Astrocyte (in vitro differentiated cells and primary cell): ENCODE data around the gene RPS6KA2. TPM values are rescaled to one million over a fixed set of nuclear protein-coding genes. Genes with fewer than 3 reads are reported as not detected.

Experiments
- DNase-seq: peaks from one replicate; pipeline ENCODE4 v3.0.0-alpha.2; 2010; ENCODE audit warnings: low read depth
- FAIRE-seq: peaks from 2 replicates; lab custom pipeline; 2011; peaks lifted over from hg19 to GRCh38; lab: Jason Lieb, UNC
- H2AFZ ChIP-seq: 2 replicates; pipeline ENCODE4 v1.6.0; 2012; ENCODE audit warnings: low read depth, low read length, inconsistent platforms
- H3K27ac ChIP-seq: 2 replicates; pipeline ENCODE4 v1.5.1; 2011; ENCODE audit warnings: low read depth, low read length, inconsistent platforms
- H3K27me3 ChIP-seq: 2 replicates; pipeline ENCODE4 v1.6.0; 2011; ENCODE audit warnings: low read length, inconsistent platforms; ENCODE audit not compliant: insufficient read depth
- H3K36me3 ChIP-seq: 2 replicates; pipeline ENCODE4 v1.5.1; 2011; ENCODE audit warnings: low read length, inconsistent platforms; ENCODE audit not compliant: insufficient read depth
- H3K4me1 ChIP-seq: 2 replicates; pipeline ENCODE4 v1.5.1; 2011; ENCODE audit warnings: low read length, inconsistent platforms; ENCODE audit not compliant: insufficient read depth
- H3K4me2 ChIP-seq: 2 replicates; pipeline ENCODE4 v1.6.0; 2012; ENCODE audit warnings: low read length, inconsistent platforms
- H3K4me3 ChIP-seq: 2 replicates; pipeline ENCODE4 v1.5.1; 2011; ENCODE audit warnings: low read depth, mild to moderate bottlenecking, low read length, inconsistent platforms; ENCODE audit not compliant: insufficient read depth
- H3K79me2 ChIP-seq: 2 replicates; pipeline ENCODE4 v1.6.0; 2012; ENCODE audit warnings: mild to moderate bottlenecking, low read length, inconsistent platforms; ENCODE audit not compliant: insufficient read depth
- H3K9ac ChIP-seq: 2 replicates; pipeline ENCODE4 v1.6.0; 2012; ENCODE audit warnings: mild to moderate bottlenecking, low read length, inconsistent platforms
- H3K9me3 ChIP-seq: 2 replicates; pipeline ENCODE4 v1.5.1; 2012; ENCODE audit warnings: low read depth, mild to moderate bottlenecking, low read length, inconsistent platforms; ENCODE audit not compliant: insufficient read depth
- H4K20me1 ChIP-seq: 2 replicates; pipeline ENCODE4 v1.6.0; 2012; ENCODE audit warnings: low read length, inconsistent platforms; ENCODE audit not compliant: insufficient read depth
- H3K27ac Mint-ChIP-seq: one replicate; pipeline ENCODE4 v1.8.0; 2021; ENCODE audit warnings: mild to moderate bottlenecking, mixed read lengths; ENCODE audit not compliant: unreplicated experiment
- H3K27me3 Mint-ChIP-seq: one replicate; pipeline ENCODE4 v1.8.0; 2021; ENCODE audit warnings: low read depth, mixed read lengths; ENCODE audit not compliant: unreplicated experiment
- H3K36me3 Mint-ChIP-seq: one replicate; pipeline ENCODE4 v1.8.0; 2021; ENCODE audit warnings: low read depth, mixed read lengths; ENCODE audit not compliant: unreplicated experiment
- H3K4me1 Mint-ChIP-seq: one replicate; pipeline ENCODE4 v1.8.0; 2021; ENCODE audit warnings: low read depth, mixed read lengths; ENCODE audit not compliant: unreplicated experiment
- H3K4me3 Mint-ChIP-seq: one replicate; pipeline ENCODE4 v1.8.0; 2021; ENCODE audit warnings: mild to moderate bottlenecking, moderate library complexity, mixed read lengths; ENCODE audit not compliant: unreplicated experiment
- H3K9me3 Mint-ChIP-seq: one replicate; pipeline ENCODE4 v1.8.0; 2021; ENCODE audit warnings: mild to moderate bottlenecking, mixed read lengths; ENCODE audit not compliant: unreplicated experiment
- CTCF ChIP-seq: IDR thresholded peaks from 2 replicates; pipeline ENCODE4 v1.5.1; 2011; ENCODE audit warnings: low read depth, mild to moderate bottlenecking, inconsistent platforms, low read length, moderate library complexity; ENCODE audit not compliant: insufficient read depth
- EZH2 ChIP-seq: IDR thresholded peaks from 2 replicates; pipeline ENCODE4 v1.6.1; 2012; ENCODE audit warnings: mild to moderate bottlenecking, low read length, inconsistent platforms; ENCODE audit not compliant: insufficient read depth
- total RNA-seq: library from RNA; stranded (reverse); gene quantifications from 2 replicates; pipeline ENCODE4 v1.2.1, GENCODE V29; 2021

RPS6KA2 gene
- total RNA-seq, 1 donor from 2014 or later: 33.5 TPM

GRCh38 chr6:166570929-166571713, 55.9 kb downstream of the RPS6KA2 start:
- Histone ChIP-seq H3K4me2 (peak overlapping the region; percentile 56), H3K36me3 (no peaks in the 10 kb centered on the region), H2AFZ (peak overlapping the region; percentile 20), H3K27ac (peak overlapping the region; percentile 43), H3K9ac (peak overlapping the region; percentile 36), H4K20me1 (peaks cover 15% of the 10 kb centered on the region), H3K4me1 (peaks cover 35% of the 10 kb centered on the region), H3K9me3 (no peaks in the 10 kb centered on the region), H3K79me2 (peaks cover 51% of the 10 kb centered on the region), H3K4me3 (no peak overlapping the region), H3K27me3 (no peaks in the 10 kb centered on the region)
- no peak overlapping the region for H3K4me3 Mint-ChIP-seq
- no peak for DNase-seq
- H3K27me3 Mint-ChIP-seq: no peaks in the 10 kb centered on the region
- TF ChIP-seq CTCF: no peak
- TF ChIP-seq EZH2: no peak
- no peaks in the 10 kb centered on the region for H3K36me3 Mint-ChIP-seq
- FAIRE-seq: no peak
- H3K27ac Mint-ChIP-seq: no peak overlapping the region
- peaks cover 28% of the 10 kb centered on the region for H3K4me1 Mint-ChIP-seq
- H3K9me3 Mint-ChIP-seq: peaks cover 1% of the 10 kb centered on the region

DNA sequence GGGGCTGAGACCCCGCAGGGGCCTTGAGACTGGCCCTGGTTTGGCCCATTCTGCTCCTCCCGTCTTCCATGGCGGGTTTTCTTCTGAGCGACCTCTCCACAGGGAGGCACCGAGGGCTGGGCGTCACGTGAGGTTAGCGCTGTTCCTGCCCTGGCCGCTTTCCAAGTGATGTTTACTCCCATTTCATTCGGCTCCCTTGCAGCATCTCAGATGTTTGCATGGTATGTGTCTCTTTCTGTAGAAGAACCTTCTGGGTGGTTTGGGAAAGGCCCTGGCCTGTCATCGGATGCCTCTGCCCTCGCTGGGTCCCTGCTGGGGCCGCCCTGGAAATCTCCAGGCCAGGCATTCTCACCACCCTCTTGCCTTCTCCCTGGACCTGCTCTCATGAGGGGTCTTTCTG, 57.8 kb downstream of the RPS6KA2 start:
- H3K36me3 Mint-ChIP-seq: peaks cover 5% of the 10 kb centered on the region
- H3K9me3 Mint-ChIP-seq: no peaks in the 10 kb centered on the region
- TF ChIP-seq EZH2 (no peak), CTCF (no peak)
- peaks cover 37% of the 10 kb centered on the region for H3K4me1 ChIP-seq
- no peaks in the 10 kb centered on the region for H3K27me3 Mint-ChIP-seq
- no peaks in the 10 kb centered on the region for H3K36me3 ChIP-seq
- no peak for FAIRE-seq
- H3K27ac Mint-ChIP-seq: no peak overlapping the region
- no peak overlapping the region for H3K27ac ChIP-seq
- no peak overlapping the region for H3K4me3 ChIP-seq
- H4K20me1 ChIP-seq: peaks cover 21% of the 10 kb centered on the region
- H3K9ac ChIP-seq: no peak overlapping the region
- H3K79me2 ChIP-seq: peaks cover 54% of the 10 kb centered on the region
- peaks cover 28% of the 10 kb centered on the region for H3K4me1 Mint-ChIP-seq
- no peak for DNase-seq
- H3K4me3 Mint-ChIP-seq: no peak overlapping the region
- H3K9me3 ChIP-seq: no peaks in the 10 kb centered on the region
- no peak overlapping the region for H3K4me2 ChIP-seq
- no peaks in the 10 kb centered on the region for H3K27me3 ChIP-seq
- no peak overlapping the region for H2AFZ ChIP-seq

DNA sequence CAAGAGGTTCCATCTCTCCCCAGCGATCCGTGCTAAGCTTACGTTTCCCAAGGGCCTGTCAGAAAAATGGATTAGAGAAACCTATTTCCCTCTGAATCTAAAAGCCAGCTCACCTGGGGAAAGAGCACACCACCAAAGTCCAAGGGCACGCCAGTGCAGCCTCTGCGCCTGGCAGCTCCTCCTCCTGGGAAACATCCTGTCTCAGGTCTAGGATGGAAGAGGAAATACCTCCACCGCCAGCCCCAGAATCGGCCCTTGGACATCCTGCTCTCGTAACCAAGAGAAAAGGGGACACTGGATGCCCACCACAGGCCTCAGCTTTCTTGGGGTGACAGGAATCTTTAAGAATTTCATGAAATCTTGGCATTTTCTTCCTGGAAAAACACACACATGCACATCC, 59.2 kb downstream of the RPS6KA2 start:
- Mint-ChIP-seq H3K27ac (peak overlapping the region; percentile 87), H3K4me1 (peaks cover 18% of the 10 kb centered on the region), H3K36me3 (peaks cover 8% of the 10 kb centered on the region), H3K27me3 (no peaks in the 10 kb centered on the region), H3K4me3 (no peak overlapping the region), H3K9me3 (no peaks in the 10 kb centered on the region)
- Histone ChIP-seq H3K9ac (peak overlapping the region; percentile 5), H3K4me3 (no peak overlapping the region), H2AFZ (no peak overlapping the region), H3K27me3 (no peaks in the 10 kb centered on the region), H4K20me1 (peaks cover 14% of the 10 kb centered on the region), H3K4me2 (peak overlapping the region; percentile 47), H3K27ac (peak overlapping the region; percentile 78), H3K4me1 (peaks cover 29% of the 10 kb centered on the region), H3K79me2 (peaks cover 43% of the 10 kb centered on the region), H3K36me3 (no peaks in the 10 kb centered on the region), H3K9me3 (no peaks in the 10 kb centered on the region)
- TF ChIP-seq EZH2 (no peak), CTCF (no peak)
- FAIRE-seq: no peak
- DNase-seq: no peak
